ENCODE measurements around the gene RERE.

The RERE gene

DNA sequence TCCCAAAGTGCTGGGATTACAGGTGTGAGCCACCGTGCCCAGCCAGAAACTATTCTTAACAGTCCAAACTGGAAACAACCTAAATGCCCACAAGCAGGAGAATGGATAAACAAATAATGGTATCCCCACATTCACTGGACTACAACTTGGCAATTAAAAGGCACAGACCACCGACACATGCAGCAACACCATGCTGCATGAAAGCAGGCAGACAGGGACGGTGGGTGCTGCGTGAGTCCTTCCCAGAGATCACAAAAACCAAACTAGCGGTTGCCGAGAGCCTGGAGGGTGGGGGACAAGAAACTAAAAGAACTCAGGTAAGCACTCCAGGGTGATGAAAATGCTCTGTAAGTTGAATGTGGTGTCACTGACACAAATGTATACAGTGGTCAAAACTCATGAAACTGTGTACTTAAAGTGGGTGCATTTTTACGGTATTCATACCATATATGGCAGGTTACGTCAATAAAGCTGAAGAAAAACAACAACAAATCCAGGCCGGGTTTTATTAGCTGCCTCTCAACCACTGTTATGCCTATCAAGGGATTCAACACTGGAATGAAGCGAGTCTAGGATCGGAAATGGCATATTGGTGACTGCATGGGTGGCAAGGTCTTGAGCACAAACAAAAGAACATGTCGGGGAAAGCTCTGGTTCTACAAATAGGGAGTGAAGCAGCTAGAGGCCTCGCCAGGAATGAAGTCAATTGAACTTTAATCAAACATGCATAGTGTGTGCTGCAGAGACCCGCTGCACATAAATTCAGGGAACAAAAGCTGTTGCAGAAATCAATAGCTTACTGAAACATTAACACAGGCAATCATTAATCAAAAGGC, 447.2 kb downstream of the RERE start:
- Histone ChIP-seq H3K4me3 (no peak overlapping the region), H3K27me3 (ENCODE audit: low read depth) (no peaks in the 10 kb centered on the region), H3K4me1 (peaks cover 24% of the 10 kb centered on the region), H3K36me3 (replicated peaks) (peaks cover 2% of the 10 kb centered on the region; the same call in 1 of the 2 replicates), H3K9me3 (no peaks in the 10 kb centered on the region)
- no peak for DNase-seq (ENCODE audit: low spot score in 2 of 2)
- in situ Hi-C loops (cut with MboI; ENCODE audit: low sequenced_read_pairs): no loop called here

DNA sequence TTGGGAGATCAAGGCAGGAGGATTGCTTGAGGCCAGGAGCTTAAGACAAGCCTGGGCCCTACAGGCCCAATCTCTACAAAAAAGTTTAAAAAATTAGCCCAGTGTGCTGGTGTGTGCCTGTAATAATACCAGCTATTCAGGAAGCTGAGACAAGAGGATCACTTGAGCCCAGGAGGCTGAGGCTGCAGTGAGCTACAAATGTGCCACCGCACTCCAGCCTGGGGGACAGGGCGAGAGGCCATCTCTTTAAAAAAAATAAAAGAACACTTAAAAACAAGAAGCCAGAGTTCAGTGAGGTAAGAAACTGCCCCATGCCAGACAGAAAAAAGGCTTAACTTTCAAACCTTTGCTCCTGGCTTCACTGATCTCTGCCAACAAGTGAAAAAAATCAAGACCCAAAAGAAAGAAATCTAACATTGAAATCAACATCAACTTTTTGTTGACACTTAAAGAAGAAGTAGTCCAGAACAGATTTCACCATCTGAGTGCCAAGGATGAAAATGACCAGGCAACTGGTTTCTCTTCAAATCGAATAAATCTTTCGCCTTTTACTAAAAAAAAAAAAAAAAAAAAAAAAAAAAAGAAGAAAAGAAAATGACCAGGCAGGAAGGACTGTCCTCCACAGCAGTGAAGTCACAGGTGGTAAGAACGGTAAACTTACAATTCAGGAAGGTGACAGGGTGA, 448.3 kb downstream of the RERE start:
- Histone ChIP-seq H3K9me3 (no peaks in the 10 kb centered on the region), H3K4me3 (no peak overlapping the region), H3K4me1 (peaks cover 19% of the 10 kb centered on the region), H3K36me3 (replicated peaks) (peaks cover 2% of the 10 kb centered on the region; the same call in 1 of the 2 replicates), H3K27me3 (ENCODE audit: low read depth) (no peaks in the 10 kb centered on the region)
- in situ Hi-C loops (cut with MboI; ENCODE audit: low sequenced_read_pairs): no loop called here
- no peak for DNase-seq (ENCODE audit: low spot score in 2 of 2)

DNA sequence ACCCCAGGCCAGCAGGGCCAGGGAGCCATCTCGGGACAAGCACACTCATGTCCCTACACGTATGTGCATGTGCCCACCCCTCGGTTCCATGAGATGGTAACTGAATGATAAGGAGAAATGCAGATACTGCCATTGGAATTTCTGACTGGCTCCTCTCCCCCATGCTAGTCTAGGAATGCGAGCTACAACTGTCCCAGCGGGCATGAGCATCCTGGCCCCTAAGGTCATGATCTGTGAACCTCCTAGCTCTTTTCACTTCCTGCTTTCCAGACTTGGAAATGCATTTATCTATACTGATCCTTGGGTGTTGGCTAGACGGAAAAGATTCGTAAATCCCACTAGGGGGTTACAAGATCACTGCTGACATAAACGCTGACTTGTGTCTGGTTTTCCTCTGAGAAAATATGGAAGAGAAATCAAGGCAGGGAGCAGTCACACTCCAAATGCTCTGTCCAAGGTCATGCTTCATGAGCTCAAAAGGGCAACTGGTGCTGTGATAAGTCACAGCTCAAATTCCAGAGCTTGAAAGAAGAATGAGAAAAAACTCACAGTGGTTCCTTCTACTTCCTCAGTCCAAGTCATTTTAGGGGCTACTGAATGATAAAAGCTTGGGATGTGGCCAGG, 449.8 kb downstream of the RERE start:
- Histone ChIP-seq H3K4me3 (no peak overlapping the region), H3K36me3 (replicated peaks) (peaks cover 2% of the 10 kb centered on the region; the same call in 1 of the 2 replicates), H3K9me3 (no peaks in the 10 kb centered on the region), H3K4me1 (peaks cover 7% of the 10 kb centered on the region), H3K27me3 (ENCODE audit: low read depth) (no peaks in the 10 kb centered on the region)
- in situ Hi-C loops (cut with MboI; ENCODE audit: low sequenced_read_pairs): no loop called here
- DNase-seq (ENCODE audit: low spot score in 2 of 2): no peak

DNA sequence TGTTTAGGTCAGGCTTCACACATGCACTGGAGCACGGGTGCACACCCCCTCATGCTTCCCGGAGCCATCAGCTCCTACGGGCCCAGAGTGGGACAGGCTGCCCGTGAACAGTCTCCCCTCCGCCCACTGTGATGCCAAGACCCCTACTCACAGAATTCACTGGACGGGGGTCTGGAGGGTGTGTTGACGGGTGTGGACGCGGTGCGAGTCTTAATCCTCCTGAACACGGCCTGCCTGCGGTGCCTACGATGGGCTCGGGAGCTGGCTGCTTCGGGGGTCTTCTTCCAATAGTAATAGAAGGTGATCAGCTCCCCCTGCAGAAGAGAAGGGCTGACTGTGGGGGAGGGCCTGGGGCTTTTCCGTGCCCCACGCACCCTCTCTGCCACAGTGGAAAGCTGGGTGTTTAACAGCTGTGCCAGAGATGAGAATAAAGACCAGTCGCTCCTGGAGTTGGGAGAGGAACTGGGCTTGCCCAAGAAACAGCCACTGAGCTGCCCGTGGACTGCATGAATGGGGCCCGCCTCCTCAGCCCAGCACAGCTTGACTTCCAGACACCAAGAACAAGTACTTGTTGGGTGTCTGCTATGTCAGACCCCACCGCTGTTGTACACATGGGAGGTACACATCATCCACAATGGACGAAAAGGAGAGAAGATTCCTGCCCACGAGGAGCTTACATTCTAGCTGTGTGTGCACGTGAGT, 451.6 kb downstream of the RERE start:
- in situ Hi-C loops (cut with MboI; ENCODE audit: low sequenced_read_pairs): no loop called here
- Histone ChIP-seq H3K9me3 (no peaks in the 10 kb centered on the region), H3K27me3 (ENCODE audit: low read depth) (no peaks in the 10 kb centered on the region), H3K36me3 (replicated peaks) (peaks cover 6% of the 10 kb centered on the region), H3K4me1 (peaks cover 4% of the 10 kb centered on the region), H3K4me3 (no peak overlapping the region)
- DNase-seq (ENCODE audit: low spot score in 2 of 2): no peak

DNA sequence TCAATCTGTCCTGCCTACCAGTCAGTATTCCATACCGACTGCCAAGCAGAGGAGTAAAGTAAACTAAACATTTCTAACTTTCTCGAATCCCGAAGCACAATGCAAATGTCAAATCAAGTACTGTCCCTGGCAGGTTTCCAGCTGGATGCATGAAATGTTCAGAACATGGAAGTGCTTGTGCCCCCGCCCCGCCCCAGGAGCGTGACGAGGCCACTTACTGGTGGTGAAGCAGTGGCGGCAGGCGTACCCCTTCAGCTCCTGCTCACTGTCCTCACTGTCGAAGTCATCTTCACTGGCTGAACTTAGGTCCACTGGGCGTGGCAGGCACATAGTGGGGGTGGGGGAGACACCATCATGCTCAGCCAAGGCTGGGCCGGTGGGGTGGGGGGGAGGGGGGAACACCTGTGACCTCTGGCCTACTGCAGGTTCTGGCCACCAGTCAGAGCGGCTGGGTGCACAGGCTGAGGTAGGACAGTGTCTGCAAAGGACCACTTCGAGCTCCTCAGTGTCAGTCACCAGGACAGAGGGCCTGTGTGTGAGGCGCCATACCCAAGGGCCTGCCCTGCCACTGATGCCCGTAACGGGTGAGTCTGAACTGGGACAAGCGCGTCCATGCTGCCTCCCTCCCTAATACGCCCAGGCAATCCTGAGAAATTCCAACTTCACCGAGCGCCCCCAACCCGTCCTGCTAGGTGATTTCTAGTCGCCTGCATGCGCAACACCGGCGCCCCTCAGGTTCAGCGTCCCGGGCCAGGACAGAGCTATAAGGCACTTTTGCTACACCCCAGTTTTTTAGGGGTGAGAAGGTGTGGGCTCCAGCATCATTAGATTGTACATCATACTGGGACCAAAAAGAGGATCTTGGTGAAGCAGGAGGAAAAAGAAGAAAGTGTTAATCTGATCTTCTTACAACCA, 452.7 kb downstream of the RERE start:
- H3K9me3 ChIP-seq: no peaks in the 10 kb centered on the region
- no peaks in the 10 kb centered on the region for H3K4me1 ChIP-seq
- no peak for DNase-seq (ENCODE audit: low spot score in 2 of 2)
- no peaks in the 10 kb centered on the region for H3K27me3 ChIP-seq (ENCODE audit: low read depth)
- no peak overlapping the region for H3K4me3 ChIP-seq
- in situ Hi-C loops (cut with MboI; ENCODE audit: low sequenced_read_pairs): no loop called here
- peaks cover 6% of the 10 kb centered on the region for H3K36me3 ChIP-seq (replicated peaks)

DNA sequence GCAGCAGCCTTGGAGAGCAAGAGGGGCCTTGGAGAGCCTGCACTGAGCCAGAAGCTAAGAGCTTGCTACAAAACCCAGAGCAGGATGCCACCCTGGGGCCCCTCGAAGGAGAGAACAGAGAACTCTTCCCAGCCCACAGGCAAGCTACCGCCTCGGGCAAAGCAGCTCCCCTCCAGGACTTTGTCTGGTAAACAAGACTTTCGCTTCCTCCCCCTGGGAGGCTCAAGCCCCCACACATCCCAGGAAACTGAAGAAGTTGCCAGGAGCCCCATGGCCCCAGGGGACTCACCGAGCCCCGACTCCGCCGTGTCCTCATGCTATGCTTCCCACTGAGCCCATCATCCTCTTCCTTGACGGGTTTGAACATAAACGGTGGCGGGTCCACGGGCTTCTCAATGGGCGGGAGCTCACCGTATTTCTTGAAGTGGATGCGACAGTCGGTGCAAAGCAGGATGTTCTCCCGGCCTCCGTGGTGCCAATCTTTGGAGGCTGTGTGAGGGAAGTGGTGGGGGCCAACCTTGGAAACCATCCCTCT, 453.6 kb downstream of the RERE start:
- Histone ChIP-seq H3K9me3 (no peaks in the 10 kb centered on the region), H3K27me3 (ENCODE audit: low read depth) (no peaks in the 10 kb centered on the region), H3K4me3 (no peak overlapping the region), H3K4me1 (no peaks in the 10 kb centered on the region), H3K36me3 (replicated peaks) (peaks cover 11% of the 10 kb centered on the region)
- in situ Hi-C loops (cut with MboI; ENCODE audit: low sequenced_read_pairs): no loop called here
- no peak for DNase-seq (ENCODE audit: low spot score in 2 of 2)

DNA sequence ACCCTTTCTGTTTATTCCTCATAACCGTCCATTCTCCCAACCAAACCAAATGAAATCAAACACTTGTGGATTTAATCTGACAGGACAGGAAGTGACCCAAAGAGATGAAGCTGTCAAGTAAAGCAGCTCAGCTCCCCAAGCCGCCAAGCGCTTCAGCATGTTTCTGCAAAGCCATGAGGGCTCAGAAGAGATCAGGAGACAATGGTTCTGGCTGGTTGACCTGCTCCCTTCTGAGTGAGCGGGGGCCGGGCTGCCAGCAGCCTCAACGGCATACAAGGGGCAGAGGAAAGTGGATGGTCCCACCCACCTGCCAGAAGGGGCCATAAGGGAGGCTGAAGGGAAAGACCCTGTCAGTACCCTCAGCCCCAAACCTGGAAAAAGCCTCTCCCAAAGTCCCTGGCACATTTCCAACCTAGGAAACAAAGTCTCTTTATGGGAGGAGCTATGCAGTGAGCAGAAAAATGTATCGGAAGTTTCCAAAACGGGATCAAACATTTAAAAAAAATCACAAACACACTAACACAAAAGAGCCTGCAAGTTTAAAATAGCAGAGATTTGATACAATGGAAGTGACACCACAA, 454.2 kb downstream of the RERE start:
- Histone ChIP-seq H3K36me3 (replicated peaks) (peaks cover 14% of the 10 kb centered on the region), H3K27me3 (ENCODE audit: low read depth) (no peaks in the 10 kb centered on the region)
- in situ Hi-C loops (cut with MboI; ENCODE audit: low sequenced_read_pairs): no loop called here

DNA sequence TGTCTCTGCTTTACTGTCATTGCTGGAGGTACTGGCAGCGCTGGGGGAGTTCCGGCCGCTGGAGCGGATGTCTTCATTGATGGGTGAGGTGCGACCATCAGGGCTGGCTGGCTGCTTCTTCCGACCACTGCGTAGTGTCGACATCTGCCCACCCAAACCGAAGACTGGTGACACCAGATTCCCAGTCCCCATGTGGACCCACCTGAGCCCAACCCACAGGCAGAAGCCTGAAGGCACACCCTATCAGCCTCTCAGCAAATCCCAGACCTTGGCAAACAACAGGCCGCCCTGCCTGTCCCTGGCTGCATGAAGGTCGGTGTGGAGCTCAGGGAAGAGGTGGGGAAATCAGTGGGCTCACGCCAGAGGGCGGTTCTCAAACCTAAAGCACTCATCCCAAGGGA, 454.7 kb downstream of the RERE start:
- no peak for DNase-seq (ENCODE audit: low spot score in 2 of 2)
- no peaks in the 10 kb centered on the region for H3K9me3 ChIP-seq
- H3K27me3 ChIP-seq (ENCODE audit: low read depth): no peaks in the 10 kb centered on the region
- in situ Hi-C loops (cut with MboI; ENCODE audit: low sequenced_read_pairs): no loop called here
- H3K4me1 ChIP-seq: no peaks in the 10 kb centered on the region
- no peak overlapping the region for H3K4me3 ChIP-seq
- peaks cover 20% of the 10 kb centered on the region for H3K36me3 ChIP-seq (replicated peaks)

More for the DNA sequence above, 454.2 kb downstream of the RERE start:
- Histone ChIP-seq H3K9me3 (no peaks in the 10 kb centered on the region), H3K4me3 (no peak overlapping the region), H3K4me1 (no peaks in the 10 kb centered on the region)
- no peak for DNase-seq (ENCODE audit: low spot score in 2 of 2)

DNA sequence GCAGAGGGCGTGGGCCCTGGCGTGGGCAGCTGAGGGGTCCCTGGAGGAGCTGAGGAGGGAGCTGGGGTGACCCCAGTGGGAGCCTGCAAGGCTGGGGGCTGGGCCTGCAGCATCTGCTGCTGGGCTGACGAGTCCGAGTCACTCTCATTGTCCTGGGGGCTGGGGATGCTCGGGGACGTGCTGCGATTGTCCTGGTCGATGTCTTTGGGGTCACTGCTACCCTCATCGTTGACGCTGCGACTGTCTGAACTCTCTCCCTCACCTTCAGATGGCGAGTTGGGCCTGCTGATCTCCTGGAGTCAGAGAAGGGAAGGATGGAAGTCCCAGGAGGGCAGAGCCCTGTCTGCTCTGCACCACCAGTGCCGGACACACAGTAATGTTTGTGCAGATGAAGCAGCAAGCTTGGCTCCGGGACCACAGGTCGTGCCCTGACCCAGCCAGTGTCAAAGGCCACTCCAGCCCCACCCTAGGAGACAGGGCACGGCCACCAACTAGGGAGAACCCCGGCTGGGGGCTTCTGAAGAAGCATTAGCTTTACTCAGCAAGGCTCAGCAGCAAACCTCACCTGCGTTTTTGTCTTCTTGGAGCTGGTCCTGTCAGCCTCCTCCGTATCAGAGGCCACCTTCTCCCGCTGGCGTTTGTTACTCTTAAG, 456.1 kb downstream of the RERE start:
- H3K36me3 ChIP-seq (replicated peaks): peaks cover 24% of the 10 kb centered on the region
- no peaks in the 10 kb centered on the region for H3K9me3 ChIP-seq
- in situ Hi-C loops (cut with MboI; ENCODE audit: low sequenced_read_pairs): no loop called here
- H3K27me3 ChIP-seq (ENCODE audit: low read depth): no peaks in the 10 kb centered on the region
- H3K4me3 ChIP-seq: no peak overlapping the region
- DNase-seq (ENCODE audit: low spot score in 2 of 2): no peak
- H3K4me1 ChIP-seq: no peaks in the 10 kb centered on the region

DNA sequence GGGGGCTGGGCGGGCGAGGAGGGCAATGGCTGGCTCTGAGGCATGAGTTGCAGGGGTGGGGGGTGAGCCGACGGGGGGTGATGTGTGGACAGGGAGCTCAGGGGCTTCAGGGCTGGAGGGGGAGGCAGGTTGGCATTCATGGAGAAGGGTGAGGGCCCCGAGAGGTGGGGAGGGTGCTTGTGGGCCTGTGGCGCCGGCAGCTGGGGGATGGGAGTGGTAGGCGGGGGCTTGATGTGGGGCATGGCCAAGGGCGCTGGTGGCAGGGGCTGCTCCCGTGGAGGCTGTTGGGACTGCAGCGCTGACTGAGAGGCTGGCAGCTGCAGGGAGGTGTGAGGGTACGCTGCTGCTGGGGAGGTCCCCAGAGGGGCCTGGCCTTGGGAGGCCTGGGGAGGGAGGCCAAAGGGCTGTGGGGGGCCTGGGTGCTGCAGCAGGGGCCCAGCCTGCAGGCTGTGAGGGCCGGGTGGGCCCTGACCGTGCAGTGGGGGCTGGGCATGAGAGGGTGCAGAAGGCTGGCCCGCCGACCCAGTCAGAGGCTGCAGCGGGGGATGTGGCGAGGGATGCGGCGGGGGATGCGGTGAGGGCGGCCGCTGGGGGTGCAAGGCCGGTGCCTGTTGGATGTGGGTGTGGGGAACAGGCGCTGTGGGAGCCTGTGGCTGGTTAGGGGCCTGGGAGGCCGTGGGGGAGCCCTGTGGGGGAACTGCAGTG, 456.8 kb downstream of the RERE start:
- H3K9me3 ChIP-seq: no peaks in the 10 kb centered on the region
- H3K27me3 ChIP-seq (ENCODE audit: low read depth): no peaks in the 10 kb centered on the region
- no peak overlapping the region for H3K4me3 ChIP-seq
- H3K4me1 ChIP-seq: no peaks in the 10 kb centered on the region
- no peak for DNase-seq (ENCODE audit: low spot score in 2 of 2)
- H3K36me3 ChIP-seq (replicated peaks): peaks cover 23% of the 10 kb centered on the region
- in situ Hi-C loops (cut with MboI; ENCODE audit: low sequenced_read_pairs): no loop called here

DNA sequence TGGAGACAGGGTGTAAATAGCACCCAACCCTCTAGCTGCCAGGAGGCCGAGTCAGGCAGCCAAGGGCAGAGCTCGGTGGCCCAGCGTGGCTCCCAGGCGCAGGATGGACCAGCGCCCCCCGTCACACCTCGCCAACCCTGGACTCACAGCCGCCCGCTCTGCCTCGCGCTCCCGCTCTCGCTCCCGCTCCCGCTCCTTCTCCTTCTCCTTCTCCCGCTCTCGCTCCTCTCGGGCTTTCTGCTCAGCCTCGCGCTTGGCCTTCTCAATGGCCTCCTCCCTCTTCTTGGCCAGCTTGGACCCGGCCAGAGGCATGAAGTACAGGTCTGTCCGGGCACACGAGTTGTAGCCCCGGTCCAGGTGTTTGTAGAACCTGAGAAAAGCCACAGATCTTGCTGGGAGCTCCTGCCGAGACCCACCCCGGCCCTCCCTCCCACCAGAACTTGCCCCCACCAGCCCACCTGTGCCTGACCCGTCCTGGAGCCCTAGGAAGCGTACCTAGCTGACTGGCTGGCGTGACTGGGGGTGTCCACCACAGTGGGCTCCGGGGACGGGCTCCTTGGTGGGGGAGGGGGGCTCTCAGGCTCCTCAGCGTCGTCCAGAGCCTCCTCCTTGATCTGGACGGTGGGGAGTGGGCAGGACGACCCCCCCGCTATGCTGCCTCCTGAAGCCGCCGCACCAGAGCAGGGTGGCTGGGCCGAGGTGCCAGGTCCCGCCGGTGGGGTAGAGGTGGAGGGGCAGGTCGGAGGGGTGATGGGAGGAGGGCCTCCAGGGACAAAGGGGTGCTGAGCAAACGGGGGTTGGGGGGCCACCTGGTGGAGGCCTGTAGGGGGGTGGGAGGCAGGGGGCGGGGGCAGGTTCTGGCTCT, 457.6 kb downstream of the RERE start:
- H3K4me1 ChIP-seq: no peaks in the 10 kb centered on the region
- no peak for DNase-seq (ENCODE audit: low spot score in 2 of 2)
- no peaks in the 10 kb centered on the region for H3K9me3 ChIP-seq
- H3K4me3 ChIP-seq: no peak overlapping the region
- in situ Hi-C loops (cut with MboI; ENCODE audit: low sequenced_read_pairs): no loop called here
- H3K36me3 ChIP-seq (replicated peaks): peaks cover 23% of the 10 kb centered on the region
- H3K27me3 ChIP-seq (ENCODE audit: low read depth): no peaks in the 10 kb centered on the region
